NCI-H1105 treated with DMSO at 0.1 percent for 48 hours (cell line): Measurements from ENCODE around the gene ERFE.
"Not testable (repeated sequence)": the region's sequence is repeated elsewhere in the genome, so short reads cannot be mapped to it uniquely, and the experiment has no call there.

Experiments used
- DNase-seq: peaks from one replicate; lab custom pipeline; 2025; lab: John Stamatoyannopoulos, UW

The ERFE gene, protein sequence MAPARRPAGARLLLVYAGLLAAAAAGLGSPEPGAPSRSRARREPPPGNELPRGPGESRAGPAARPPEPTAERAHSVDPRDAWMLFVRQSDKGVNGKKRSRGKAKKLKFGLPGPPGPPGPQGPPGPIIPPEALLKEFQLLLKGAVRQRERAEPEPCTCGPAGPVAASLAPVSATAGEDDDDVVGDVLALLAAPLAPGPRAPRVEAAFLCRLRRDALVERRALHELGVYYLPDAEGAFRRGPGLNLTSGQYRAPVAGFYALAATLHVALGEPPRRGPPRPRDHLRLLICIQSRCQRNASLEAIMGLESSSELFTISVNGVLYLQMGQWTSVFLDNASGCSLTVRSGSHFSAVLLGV

DNA sequence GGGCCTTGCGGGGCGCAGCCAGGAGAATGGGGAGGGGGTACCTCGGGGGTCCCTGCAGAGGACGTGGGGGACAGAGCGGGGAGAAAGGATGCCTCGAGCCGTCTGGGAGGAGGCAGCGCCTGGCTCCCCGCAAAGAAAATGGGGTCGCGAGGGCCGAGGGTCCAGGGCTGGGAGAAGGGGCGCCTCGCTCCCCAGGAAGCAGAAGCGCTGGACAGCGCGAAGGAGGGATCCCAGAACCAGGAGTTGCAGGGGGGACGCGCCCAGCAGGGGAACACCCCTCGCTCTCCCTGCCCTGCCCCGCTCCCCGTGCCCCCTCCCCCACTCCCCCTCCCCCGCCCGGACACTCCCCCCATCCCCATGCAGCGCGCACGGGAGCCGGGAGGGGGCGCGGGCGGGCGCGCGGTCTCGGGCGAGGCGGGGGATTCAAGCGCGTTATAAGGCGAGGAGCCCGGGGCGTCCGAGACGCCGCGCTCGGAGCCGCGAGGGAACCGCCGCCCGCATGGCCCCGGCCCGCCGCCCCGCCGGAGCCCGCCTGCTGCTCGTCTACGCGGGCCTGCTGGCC lies at the start of gene ERFE:
Gene ERFE, plus strand, starts transcription at position 462 of the 562 bp plus-strand sequence. Its CDS starts 38 bp downstream, at position 500.
- DNase-seq: peak; percentile 33

DNA sequence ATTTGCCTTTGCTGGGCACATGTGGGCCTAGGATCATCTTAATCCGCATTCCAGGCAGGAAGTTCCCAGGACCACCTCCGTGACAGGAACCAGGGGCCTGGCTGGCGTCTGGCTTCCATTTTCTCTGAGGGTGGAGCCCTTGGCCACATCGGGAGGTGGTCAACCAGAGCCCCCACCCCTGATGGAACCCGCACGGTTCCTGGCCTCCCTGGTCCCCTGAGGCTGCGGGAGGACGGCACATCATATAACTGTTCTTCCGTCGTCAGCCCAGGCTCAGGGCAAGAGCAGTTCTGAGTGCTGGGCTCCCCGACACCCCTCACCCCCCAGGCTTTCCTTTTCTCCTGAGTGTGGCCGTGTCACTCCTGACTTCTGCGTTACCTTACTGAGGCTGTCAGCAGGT lies 45.2 kb upstream of the ERFE start:
- DNase-seq: no peak

DNA sequence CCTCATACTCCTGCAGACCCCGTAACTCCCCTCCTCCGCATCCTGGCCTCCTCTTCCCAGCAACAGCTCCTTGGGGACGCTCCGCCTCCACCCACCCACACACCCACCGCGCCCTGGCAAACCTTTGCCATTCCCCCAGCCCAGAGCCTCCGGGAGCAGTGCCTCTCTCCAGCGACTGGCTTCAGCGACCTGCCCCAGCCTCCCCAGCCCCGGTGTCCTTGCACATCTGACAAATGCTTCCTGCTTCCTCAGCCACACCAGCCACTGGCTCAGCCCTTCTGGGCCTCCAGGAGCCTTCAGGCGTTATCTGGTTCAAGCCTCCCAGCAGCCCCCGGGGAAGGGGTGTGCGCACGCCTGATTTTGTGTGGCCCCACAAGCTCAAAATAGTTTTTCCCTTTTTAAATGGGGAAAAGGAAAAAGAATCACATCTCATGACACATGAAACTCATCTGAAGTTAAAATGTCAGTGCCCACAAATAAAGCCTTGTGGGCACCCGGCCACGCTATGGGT lies 44.4 kb upstream of the ERFE start:
- no peak for DNase-seq

DNA sequence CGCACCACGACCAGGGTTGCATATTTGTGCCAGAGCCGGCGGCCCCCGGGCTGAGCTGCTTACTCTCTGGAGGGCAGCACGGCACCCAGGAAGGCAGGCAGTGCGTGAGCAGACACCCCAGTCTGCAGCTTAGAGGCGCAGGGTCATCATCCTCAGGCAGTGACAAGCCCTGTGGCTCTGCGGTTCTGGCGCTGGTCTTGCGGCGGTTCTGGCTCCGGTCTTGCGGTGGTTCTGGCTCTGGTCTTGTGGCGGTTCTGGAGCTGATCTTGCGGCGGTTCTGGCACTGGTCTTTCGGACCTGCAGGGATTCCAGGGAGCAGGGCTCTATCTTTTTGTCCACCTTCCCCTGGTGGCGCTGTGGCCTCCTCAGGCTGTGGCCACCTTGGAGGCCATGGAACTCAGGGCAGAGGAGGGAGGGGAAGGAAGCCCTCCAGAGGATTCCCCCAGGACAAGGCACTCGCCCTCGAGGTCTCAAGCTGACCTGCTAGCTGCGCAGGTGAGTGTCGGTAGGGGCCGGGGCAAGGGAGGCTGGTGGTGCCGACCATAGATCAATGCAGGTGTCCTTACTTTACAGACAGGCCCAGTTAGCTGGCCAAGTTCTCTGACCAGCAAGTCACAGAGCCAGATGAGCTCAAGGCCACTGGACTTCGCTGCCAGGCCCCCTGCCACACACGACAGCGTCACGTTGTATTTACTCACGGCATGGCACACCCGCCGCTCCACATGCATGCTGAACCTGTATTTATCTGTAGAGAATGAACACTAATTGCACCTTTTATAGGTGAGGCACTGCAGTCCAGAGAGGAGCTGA lies 43.7 kb upstream of the ERFE start:
- no peak for DNase-seq

DNA sequence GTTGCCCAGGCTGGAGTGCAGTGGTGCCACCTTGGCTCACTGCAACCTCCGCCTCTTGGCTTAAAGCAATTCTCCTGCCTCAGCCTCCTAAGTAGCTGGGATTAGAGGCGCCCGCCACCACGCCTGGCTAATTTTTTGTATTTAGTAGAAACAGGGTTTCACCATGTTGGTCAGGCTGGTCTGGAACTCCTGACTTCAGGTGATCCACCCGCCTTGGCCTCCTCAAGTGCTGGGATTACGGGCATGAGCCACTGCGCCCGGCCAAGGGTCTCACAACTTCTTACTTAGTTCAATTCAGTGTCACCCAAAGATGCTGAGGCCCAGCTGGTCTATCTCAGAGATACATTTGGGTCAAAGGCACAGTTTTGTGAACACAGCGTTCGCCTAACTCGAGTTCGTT lies 43.1 kb upstream of the ERFE start:
- not testable (repeated sequence) for DNase-seq

DNA sequence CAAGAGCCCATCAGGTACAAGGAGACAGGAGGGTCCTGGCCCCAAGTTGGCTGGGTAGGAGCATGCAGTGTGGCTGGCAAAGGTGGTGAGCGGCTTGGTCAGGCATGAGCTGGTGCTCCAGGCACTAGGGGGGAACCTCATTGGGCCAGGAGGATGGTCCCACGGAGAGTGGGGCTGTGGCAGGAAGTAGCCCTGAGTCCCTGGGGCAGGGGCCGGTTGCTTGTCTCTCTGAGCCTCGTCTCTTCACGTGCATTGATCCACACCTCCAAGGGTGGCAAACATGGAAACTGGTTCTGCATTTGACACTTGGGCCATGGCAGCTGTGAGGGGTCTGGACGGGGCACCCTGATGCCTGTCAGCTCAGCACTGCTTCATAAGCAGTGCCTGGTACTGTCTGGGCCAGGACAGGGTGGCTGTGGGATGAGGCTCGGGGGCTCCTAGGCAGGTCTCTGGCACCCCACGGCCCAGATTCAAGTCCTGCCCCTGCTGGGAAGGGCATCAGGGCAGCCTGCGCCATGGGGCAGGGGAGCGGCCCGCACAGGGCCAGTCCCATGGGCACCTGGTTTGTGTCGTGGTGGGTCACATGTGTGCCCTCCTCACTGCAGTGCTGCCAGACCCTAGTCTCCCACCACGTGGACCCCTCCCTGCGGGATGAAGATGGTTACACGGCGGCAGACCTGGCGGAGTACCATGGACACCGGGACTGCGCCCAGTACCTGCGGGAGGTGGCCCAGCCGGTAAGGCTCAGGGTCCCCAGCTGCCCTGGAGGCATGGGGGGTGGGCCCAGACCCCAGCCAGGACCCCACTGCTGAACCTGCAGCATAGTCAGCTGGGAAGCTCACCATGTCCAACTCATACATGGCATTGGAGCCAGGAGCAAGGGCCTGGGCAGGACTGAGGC lies 42.2 kb upstream of the ERFE start:
- no peak for DNase-seq

DNA sequence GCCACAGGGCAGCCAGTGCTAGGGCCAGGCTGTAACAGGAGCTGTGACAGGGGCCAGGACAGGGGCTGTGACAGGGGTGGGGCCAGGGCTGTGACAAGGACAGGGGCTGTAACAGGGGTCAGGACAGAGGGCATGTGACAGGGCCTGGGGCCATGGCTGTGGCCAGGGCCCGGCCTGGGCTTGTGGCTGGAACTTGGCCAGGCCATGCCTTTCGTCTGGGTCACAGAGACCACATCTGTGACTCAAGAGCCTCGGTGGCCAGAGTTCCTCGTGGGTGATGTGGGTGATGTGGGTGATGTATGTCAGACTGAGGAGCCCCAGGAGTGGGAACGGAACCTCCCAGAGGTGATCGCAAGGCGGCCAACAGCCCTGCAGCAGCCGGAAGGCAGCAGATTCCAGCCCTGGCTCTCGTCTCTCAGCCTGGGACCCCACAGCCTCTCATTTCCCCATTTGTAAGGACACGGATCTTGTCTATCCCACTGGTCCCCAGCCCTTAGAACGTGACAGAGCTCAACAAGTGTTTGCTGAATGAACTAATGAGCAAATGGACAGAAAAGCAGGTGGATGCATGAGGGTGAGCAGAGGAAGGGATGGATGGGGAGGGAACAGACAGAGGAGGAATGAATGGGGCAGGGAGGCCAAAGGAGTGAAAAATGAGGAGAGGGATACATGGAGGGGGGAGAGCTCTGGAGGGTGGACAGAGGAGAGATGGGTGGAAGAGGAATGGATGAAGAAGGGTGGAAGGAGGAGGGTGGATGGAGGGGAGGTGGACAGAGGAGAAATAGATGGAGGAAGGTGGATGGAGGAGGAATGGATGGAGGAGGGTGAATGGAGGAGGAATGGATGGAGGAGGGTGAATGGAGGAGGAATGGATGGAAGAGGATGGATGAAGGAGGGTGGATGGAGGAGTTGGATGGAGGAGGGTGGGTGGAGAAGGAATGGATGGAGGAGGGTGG lies 41.3 kb upstream of the ERFE start:
- DNase-seq: no peak

DNA sequence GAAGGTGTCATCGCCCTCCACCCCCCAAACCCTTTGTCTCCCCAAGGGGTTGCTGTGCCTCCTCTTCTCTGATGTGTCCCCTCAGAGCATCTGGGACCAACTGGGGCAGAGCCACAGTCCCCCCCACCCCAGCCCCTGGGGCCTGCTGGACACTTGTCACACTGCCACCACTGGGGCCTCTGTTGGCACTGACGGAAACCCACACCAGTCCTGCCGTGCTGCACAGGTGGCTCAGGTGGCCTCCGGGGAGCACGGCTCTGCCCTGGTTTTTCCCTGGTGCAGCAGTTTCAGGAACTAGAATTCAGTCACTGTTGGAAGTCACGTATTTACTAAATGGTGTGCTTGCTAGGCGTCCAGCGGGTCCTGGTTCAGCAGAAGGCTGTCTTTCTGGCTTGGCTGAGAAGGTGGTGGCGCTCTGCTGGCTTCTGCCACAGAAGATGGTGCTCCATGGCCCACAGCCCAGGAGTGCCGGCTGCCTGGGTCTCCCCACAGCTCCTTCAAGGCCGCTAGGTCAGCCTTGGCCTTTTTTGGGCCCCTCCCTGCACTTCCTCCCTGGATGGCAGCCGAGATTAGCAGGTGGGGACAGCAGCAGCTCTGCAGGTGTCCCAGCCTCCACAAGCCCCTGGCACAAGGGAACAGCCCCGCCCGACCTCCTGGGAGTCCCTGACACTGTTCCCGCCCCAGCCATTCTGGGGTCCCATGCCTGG lies 38.9 kb upstream of the ERFE start:
- no peak for DNase-seq

DNA sequence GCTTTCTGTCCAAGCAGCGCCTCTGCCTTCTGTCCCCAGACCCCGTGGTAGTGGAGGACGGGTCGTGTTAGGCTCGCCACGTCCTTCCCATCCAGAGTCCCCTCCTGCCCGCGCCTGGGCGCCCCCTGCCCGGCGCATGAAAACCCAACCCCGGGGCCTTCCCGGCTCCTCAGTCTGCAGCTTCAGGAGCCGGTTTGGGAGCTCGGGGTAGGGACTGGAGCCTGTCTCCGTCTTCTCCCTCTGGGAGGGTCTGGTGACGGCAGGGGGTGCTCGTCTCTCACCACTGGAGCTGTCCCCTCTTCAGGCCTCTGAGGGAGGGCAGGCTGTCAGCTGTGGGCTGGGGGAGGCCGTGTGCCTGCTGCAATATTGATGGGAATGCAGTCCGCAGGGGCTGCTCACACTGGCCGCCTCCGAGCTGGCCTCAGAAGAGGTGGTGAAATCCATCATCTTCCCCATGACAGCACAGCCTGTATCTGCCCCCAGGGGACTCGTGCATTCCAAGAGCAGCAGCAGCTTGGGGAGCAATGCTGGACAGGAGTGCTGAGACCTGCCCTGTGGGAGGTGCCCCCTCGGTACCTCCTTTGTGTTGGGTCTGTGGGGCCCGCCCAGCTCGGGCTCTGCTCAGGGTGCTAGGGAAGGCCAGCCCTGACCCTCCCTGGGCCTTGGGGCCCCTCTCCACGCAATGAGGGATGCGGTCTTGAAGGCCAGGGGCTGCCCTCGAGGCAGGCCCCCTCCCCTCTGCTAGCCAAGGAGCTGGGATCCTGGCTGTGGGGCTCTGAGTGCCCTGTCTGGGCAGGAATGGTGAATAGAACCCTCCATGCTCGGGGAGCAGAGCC lies 38.1 kb upstream of the ERFE start:
- DNase-seq: no peak

DNA sequence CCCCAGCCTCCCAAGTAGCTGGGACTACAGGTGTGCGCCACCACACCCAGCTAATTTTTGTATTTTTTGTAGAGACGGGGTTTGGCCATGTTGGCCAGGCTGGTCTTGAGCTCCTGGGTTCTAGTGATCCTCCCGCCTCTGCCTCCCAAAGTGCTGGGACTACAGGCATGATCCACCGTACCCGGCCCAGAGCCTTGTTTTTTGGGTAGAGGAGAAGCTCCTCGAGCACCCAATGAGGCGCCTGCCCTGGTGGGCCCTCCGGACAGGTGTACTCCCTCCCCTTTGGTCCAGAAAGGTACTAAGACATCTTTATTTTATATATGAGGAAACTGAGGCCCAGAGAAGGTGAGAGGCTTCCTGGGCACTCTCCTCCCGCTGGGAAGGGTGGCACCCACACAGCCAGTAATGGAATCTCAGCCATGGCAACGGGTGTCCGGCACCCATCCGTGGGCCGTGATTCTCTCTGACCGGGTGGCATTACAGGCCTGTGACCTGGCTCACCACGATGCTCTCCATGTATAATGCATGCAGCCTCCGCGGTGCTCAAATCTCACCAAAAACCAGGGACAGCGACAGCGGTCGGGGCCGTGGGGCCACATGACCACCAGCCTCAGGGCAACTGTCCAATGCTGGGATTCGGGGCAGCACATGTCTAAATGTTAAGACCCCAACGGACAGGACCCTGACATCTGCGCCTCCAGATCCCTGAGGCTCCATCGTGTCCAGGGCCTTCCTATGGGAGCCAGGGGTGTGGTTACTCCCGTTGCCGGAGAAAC lies 37.1 kb upstream of the ERFE start:
- DNase-seq: no peak

DNA sequence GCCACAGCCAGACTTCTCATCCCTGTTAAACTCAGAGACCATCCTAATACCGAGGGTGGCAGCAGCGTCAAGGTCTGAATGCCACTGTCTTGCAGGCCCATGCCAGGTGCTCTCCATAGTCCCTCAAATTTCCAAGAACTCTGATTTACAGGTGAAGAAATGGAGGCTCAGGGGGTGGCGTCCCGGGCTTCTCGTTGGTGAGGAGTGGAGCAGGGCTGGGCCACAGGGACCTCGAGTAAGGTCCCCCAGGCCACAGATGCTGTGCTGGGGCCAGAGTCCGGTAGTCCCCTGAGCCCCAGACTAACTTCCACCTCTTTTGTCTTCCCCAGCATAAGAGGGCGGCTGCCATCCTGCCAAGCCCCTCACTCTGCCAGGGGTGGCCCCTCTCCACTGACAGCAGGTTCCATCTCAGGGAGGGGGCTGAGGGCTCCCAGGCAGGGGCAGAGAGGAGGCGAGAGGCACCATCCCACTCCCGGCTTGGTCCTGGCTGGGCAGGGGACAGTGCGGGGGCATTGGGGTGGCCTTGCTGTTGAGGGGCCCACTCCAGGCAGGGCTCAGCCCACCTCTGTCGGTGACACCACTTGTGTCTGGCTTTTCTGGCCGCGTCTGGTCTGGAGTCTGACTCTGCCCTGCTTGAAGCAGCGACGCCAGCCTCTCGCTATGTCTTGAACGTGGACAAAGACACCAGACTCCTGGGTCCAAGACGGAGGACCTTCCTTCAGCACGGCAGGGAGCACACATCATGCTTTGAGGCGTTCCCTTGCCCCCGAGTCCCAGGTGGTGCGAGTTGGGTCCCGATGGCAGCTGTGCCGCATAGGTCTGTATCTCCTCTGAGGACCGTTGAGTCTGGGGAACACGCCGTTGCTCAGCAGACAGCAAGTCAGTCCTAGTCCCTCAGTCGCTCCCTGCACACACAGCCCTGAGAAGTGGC lies 36.2 kb upstream of the ERFE start:
- DNase-seq: no peak

DNA sequence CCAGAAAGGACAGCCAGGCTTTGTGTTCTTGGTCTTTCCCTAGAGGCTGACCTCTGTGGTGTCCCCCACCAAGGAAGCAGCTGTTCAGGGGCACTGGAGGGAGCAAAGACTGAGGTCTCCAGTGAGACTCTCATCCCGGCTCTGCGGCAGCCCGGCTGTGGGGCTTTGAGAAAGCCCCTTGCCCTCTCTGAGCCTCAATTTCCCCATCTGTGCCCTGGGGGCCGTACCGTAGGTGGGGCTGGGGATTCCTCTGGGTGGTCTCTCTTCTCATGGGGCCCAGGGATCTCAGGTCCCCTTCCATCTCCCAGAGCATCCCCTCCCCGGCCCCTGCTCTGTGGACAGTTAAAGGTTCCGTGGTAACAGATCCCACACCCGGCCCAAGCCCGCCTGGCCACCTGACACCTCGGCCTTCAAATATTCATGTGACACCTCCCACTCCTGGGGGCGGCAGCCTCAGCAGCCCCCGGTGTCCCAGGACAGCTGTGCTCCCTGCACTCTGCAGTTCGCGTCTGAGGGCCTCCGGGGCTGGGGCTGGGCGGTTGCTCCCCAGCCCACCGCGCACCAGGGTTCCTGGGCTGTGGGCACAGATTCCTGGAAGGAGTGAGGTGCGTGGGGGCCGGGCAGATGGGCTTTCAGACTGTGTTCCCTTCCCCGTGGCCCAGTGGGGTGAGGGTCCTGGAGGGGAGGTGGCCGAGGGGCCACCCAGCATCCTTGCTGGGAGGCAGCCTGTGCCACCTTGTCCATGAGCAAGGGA lies 35.4 kb upstream of the ERFE start:
- DNase-seq: no peak

DNA sequence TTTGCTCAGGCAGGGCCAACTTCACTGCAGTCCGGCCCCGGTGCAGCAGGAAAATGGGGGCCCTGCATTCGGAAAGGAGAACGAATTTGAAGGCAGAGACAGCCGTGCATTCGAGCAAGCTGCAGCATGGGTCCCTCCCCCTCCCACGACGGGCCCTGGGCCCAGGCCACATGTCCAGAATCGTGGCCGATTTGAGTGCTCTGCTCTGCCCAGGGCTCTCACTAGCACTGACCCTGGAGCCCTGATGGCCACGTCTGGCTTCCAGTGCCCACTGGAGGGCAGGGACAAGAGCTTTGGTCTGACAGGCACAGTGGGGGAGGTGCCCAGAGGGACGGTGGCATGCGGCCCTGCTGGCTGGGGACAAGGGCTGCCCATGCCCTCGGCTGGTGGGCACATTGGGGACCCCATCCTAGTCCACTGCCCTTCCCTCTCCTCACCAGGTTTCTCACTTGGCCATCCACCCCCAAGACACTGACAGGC lies 34.7 kb upstream of the ERFE start:
- no peak for DNase-seq

DNA sequence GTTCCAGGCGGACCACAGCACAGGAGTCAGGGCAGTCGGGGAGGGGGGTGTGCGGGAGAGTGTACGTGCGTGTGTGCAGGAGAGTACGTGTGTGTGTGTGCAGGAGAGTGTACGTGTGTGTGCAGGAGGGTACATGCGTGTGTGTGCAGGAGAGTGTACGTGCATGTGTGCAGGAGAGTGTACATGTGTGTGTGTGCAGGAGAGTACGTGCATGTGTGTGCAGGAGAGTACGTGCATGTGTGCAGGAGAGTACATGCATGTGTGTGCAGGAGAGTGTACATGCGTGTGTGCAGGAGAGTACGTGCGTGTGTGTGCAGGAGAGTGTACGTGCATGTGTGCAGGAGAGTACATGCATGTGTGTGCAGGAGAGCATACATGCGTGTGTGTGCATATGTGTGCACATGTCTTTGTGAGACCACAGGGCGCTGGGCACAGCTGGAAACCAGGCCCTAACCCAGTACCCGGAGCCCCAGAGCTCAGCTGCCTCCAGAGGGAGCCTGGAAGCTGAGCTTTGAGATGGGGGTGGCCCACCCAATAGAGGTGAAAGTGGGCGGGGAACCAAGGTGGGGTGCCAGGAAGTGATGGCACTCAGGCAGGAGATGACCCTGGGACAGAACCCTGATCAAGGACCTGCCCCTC lies 34.2 kb upstream of the ERFE start:
- DNase-seq: no peak

DNA sequence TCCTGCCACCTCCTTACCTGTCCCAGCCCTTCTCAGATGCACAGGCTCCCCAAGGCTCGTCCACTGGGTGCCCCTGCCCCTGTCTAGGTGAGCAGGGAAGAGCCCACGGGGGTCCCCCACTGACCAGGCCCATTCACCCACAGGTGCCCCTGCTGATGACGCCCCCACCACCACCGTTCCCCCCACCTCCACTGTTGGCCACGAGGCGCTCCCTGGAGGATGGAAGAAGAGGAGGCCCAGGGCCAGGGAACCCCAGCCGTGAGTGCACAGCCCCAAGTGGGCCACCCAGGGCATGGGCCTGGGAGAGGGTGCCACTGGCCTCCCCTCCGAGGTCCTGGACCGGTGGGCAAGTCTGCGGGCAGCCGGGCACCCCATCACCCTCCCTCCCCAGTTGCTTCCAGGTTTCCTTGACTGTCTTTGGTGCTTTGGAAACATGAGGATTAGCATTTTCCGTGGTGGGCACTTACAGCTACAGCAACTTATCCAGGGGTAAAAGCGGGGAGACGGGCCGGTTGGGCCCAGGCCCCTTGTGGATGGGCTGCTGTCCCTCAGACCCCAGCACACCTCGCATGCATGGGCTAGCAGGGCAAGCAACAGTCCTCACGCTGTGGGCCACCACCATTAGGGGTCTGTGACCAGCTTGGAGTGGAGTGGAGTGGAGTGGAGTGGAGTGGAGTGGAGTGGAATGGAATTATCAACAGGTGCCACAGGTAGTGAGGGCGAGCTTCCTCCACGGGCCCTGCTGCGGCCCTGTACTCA lies 33.5 kb upstream of the ERFE start:
- DNase-seq: no peak
